ENCODE results near the gene KCNAB2.

KCNAB2 gene

GRCh38 chr1:6113745-6114144 is 68.1 kb downstream of the KCNAB2 start:
- no peak for DNase-seq

GRCh38 chr1:6116137-6116536 is 70.4 kb downstream of the KCNAB2 start:
- no peak for DNase-seq

GRCh38 chr1:6117064-6117463 is 71.4 kb downstream of the KCNAB2 start:
- no peak for DNase-seq

- DNase-seq = no peak
These were observed 71.9 kb downstream of the KCNAB2 start for GRCh38 chr1:6117624-6118023.

GRCh38 chr1:6118415-6118814 is 72.7 kb downstream of the KCNAB2 start:
- DNase-seq = no peak

GRCh38 chr1:6121021-6121421 is 75.3 kb downstream of the KCNAB2 start:
- DNase-seq = no peak

GRCh38 chr1:6121651-6122370 is 76.1 kb downstream of the KCNAB2 start:
- no peak for DNase-seq

GRCh38 chr1:6123083-6123482 is 77.4 kb downstream of the KCNAB2 start:
- DNase-seq = no peak

- no peak for DNase-seq
These were observed 78.1 kb downstream of the KCNAB2 start for GRCh38 chr1:6123816-6124215.

GRCh38 chr1:6124341-6124740 is 78.7 kb downstream of the KCNAB2 start:
- no peak for DNase-seq

- no peak for DNase-seq
These were observed 79.2 kb downstream of the KCNAB2 start for GRCh38 chr1:6124746-6125365.

- DNase-seq = no peak
These were observed 79.7 kb downstream of the KCNAB2 start for GRCh38 chr1:6125366-6125765.

- DNase-seq = no peak
These were observed 80.3 kb downstream of the KCNAB2 start for GRCh38 chr1:6126028-6126427.

GRCh38 chr1:6126521-6127067 is 80.9 kb downstream of the KCNAB2 start:
- no peak for DNase-seq

- peak; percentile 69 for DNase-seq
These were observed 82.0 kb downstream of the KCNAB2 start for GRCh38 chr1:6127587-6128163.

- no peak for DNase-seq
These were observed 82.8 kb downstream of the KCNAB2 start for GRCh38 chr1:6128276-6129081.

- DNase-seq = no peak
These were observed 83.6 kb downstream of the KCNAB2 start for GRCh38 chr1:6129313-6129712.

- DNase-seq = no peak
These were observed 84.3 kb downstream of the KCNAB2 start for GRCh38 chr1:6130036-6130435.

GRCh38 chr1:6130596-6130995 is 84.9 kb downstream of the KCNAB2 start:
- DNase-seq = no peak

GRCh38 chr1:6131561-6131960 is 85.9 kb downstream of the KCNAB2 start:
- DNase-seq = no peak

- no peak for DNase-seq
These were observed 87.6 kb downstream of the KCNAB2 start for GRCh38 chr1:6133146-6133895.

GRCh38 chr1:6134206-6134605 is 88.5 kb downstream of the KCNAB2 start:
- DNase-seq = no peak
